Ectodermal cell (in vitro differentiated cells): ENCODE data around the gene TBC1D19.

Source experiments
- H3K27ac ChIP-seq: 2 replicates; pipeline ENCODE4 v1.7.0; 2013; ENCODE audit warnings: mild to moderate bottlenecking, low read depth, low read length; ENCODE audit not compliant: insufficient read depth, poor library complexity, severe bottlenecking
- H3K27me3 ChIP-seq: 2 replicates; pipeline ENCODE4 v1.7.0; 2013; ENCODE audit warnings: mild to moderate bottlenecking, low read length; ENCODE audit not compliant: insufficient read depth, control insufficient read depth, poor library complexity, severe bottlenecking
- H3K36me3 ChIP-seq: one replicate; pipeline ENCODE4 v1.7.0; 2013; ENCODE audit warnings: low read length; ENCODE audit not compliant: control insufficient read depth, insufficient read depth
- H3K4me1 ChIP-seq: one replicate; pipeline ENCODE4 v1.7.0; 2013; ENCODE audit warnings: low read length; ENCODE audit not compliant: control insufficient read depth, insufficient read depth
- H3K4me3 ChIP-seq: 2 replicates; pipeline ENCODE4 v1.7.0; 2013; ENCODE audit warnings: low read depth, low read length, control low read depth; ENCODE audit not compliant: insufficient read depth
- H3K9me3 ChIP-seq: 2 replicates; pipeline ENCODE4 v1.7.0; 2013; ENCODE audit warnings: mild to moderate bottlenecking, low read length, moderate library complexity; ENCODE audit not compliant: control insufficient read depth
- WGBS, 2 experiments: methylation state at CpG; one replicate each; pipeline ENCODE4 v1.1.7; 2013; ENCODE audit warnings: missing lambda C conversion rate in 2 of 2; 5-methylcytosine and 5-hydroxymethylcytosine counted together

The TBC1D19 gene

GRCh38 chr4:26784207-26784865 is 200.5 kb downstream of the TBC1D19 start:
- Histone ChIP-seq H3K4me3 (no peak overlapping the region), H3K36me3 (no peaks in the 10 kb centered on the region), H3K4me1 (no peaks in the 10 kb centered on the region), H3K27ac (no peak overlapping the region), H3K27me3 (no peaks in the 10 kb centered on the region), H3K9me3 (no peaks in the 10 kb centered on the region)
- WGBS, 2 experiments = 87 to 90% methylated on average over 1 of the region's 1 CpG

GRCh38 chr4:26785312-26785711 is 201.4 kb downstream of the TBC1D19 start:
- H3K4me1 ChIP-seq = no peaks in the 10 kb centered on the region
- H3K36me3 ChIP-seq = no peaks in the 10 kb centered on the region
- H3K9me3 ChIP-seq = no peaks in the 10 kb centered on the region
- WGBS, 2 experiments = 94 to 98% methylated on average over 4 of the region's 4 CpGs
- H3K4me3 ChIP-seq = no peak overlapping the region
- no peaks in the 10 kb centered on the region for H3K27me3 ChIP-seq
- H3K27ac ChIP-seq = no peak overlapping the region

- H3K36me3 ChIP-seq = no peaks in the 10 kb centered on the region
- no peak overlapping the region for H3K4me3 ChIP-seq
- H3K4me1 ChIP-seq = no peaks in the 10 kb centered on the region
- no peaks in the 10 kb centered on the region for H3K27me3 ChIP-seq
- no peak overlapping the region for H3K27ac ChIP-seq
- no peaks in the 10 kb centered on the region for H3K9me3 ChIP-seq
- 78 to 81% methylated on average over 2 of the region's 2 CpGs for WGBS, 2 experiments
Observed at GRCh38 chr4:26785810-26786209, 201.9 kb downstream of the TBC1D19 start.

- H3K27ac ChIP-seq = no peak overlapping the region
- 86 to 97% methylated on average over 2 to 3 of the region's 3 CpGs for WGBS, 2 experiments
- no peaks in the 10 kb centered on the region for H3K36me3 ChIP-seq
- H3K4me1 ChIP-seq = no peaks in the 10 kb centered on the region
- H3K9me3 ChIP-seq = no peaks in the 10 kb centered on the region
- H3K4me3 ChIP-seq = no peak overlapping the region
- H3K27me3 ChIP-seq = no peaks in the 10 kb centered on the region
Observed at GRCh38 chr4:26786916-26787315, 203.0 kb downstream of the TBC1D19 start.

DNA sequence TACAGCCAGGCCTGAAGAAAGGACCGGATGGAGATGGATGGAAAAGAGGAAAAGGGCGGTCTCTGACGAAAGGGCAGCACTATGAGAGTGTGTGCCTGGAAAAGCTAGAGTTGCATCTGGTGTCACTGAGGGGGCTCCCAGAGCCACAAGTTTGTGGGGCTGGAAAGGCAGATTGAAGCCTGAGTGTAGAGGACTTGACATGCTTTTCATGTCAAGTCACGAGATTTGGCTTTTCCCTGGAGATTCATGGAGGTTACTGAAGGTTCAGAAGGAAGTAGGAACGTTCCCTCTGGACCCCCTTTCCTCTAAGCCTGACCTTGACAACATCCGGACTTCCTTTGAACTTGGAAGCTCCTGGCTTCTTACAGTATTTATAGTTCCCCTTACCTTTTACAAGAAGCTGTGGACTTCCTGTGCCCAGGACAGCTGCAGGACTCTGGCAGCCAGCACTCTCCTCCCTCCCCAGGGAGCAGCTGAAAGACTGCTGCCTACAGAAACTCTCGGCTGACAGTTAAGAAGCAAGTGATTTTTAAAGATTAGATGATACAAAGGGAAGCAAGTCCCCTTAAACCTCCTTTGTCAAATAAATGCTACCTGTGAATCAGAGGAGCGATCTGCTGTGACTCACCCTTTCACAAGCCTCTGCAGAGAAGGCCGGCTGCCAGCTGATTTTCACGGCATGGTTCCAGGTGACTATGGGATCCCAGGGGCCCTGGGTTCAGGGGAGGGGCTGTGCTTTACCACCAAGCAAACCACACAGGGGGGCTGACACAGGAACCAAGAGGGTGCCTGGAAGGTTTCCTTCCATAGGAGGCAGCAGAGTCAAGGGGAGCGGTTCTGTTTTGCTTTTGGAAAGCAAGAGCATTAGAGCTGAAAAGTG is 203.8 kb downstream of the TBC1D19 start:
- no peak overlapping the region for H3K4me3 ChIP-seq
- no peaks in the 10 kb centered on the region for H3K4me1 ChIP-seq
- H3K36me3 ChIP-seq = no peaks in the 10 kb centered on the region
- H3K27ac ChIP-seq = no peak overlapping the region
- H3K27me3 ChIP-seq = no peaks in the 10 kb centered on the region
- H3K9me3 ChIP-seq = no peaks in the 10 kb centered on the region
- 60 to 61% methylated on average over 11 of the region's 11 CpGs for WGBS, 2 experiments

DNA sequence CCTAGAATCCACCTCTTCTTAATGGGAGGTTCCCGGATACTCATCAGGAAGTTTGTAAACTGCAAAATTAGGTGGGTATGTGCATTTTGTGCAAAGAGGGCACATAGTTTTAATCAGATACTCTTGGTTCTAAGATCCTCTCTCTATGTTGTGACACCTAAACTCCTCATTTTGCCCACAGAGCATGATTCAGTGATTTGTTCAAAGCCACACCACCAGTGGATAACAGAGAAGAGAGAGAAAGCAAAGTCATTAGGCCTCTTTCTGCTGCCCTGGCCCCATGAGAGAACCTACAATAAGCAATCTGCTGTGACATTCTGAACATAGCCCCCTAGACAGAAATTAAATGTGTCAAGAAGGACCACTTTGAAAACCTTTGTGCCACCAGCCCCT is 204.5 kb downstream of the TBC1D19 start:
- no peaks in the 10 kb centered on the region for H3K4me1 ChIP-seq
- H3K27ac ChIP-seq = no peak overlapping the region
- no peaks in the 10 kb centered on the region for H3K27me3 ChIP-seq
- H3K9me3 ChIP-seq = no peaks in the 10 kb centered on the region
- WGBS, 2 experiments = 65 to 76% methylated on average over 1 of the region's 1 CpG
- no peak overlapping the region for H3K4me3 ChIP-seq
- no peaks in the 10 kb centered on the region for H3K36me3 ChIP-seq

DNA sequence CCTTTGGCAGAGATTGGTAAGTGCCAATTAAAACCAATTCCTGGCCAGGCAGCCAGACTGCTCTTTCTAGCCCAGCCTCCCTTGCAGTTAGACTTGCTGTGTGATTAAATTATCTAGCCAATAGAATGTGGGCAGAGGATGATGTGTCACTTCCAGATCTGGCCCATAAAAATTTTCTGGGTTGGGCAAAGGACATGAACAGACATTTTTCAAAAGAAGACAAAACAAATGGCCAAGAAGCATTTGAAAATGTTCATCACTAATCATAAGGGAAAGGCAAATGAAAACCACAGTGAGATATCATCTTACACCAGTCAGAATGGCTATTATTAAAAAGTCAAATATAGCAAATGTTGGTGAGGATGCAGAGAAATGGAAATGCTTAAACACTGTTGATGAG is 205.3 kb downstream of the TBC1D19 start:
- Histone ChIP-seq H3K9me3 (no peaks in the 10 kb centered on the region), H3K4me3 (no peak overlapping the region), H3K27me3 (no peaks in the 10 kb centered on the region), H3K36me3 (no peaks in the 10 kb centered on the region), H3K4me1 (no peaks in the 10 kb centered on the region), H3K27ac (no peak overlapping the region)

DNA sequence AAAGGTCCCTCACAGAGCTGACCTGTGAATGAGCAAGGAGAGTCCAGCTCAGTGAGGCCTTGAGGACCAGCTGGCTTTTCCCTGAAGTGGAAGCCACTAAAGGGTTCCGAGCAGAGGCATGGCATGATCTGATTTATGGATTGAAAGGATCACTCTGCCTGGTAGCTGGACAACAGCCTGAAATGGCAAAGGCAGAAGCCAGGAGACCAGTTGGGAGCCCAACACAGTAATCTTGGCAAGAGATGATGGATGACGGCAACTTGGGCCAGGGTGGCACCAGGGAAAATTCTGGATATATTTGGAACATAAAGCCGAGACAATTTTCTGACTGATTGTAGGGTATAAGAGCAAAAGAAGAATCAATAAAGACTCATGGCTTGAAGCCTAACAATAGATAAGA is 207.5 kb downstream of the TBC1D19 start:
- H3K27ac ChIP-seq = no peak overlapping the region
- H3K9me3 ChIP-seq = no peaks in the 10 kb centered on the region
- WGBS, 2 experiments = 92 to 95% methylated on average over 3 of the region's 3 CpGs
- H3K27me3 ChIP-seq = no peaks in the 10 kb centered on the region
- H3K4me3 ChIP-seq = no peak overlapping the region
- H3K36me3 ChIP-seq = no peaks in the 10 kb centered on the region
- H3K4me1 ChIP-seq = no peaks in the 10 kb centered on the region

DNA sequence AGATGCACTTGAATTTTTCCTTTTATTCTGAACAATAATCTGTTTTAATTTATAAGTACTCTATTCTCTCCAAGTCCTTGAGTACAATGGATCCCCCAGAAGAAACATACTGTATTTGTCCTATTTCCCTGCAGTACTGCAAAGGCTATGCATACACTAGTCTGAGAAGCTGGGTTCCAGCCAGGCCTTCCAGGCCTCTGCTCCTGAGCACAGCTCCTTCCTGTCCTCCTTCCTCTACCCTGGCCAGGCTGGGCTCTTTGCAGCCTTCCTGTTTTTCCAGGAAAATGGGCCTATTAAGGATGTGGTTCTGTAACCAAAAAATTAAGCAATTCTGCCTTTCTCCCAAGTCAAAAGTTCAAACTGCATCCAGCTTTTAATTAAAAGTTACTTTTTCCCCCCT is 208.8 kb downstream of the TBC1D19 start:
- Histone ChIP-seq H3K27me3 (no peaks in the 10 kb centered on the region), H3K27ac (no peak overlapping the region), H3K4me3 (no peak overlapping the region), H3K36me3 (no peaks in the 10 kb centered on the region), H3K9me3 (no peaks in the 10 kb centered on the region), H3K4me1 (no peaks in the 10 kb centered on the region)

GRCh38 chr4:26793735-26794134 is 209.9 kb downstream of the TBC1D19 start:
- H3K9me3 ChIP-seq = no peaks in the 10 kb centered on the region
- 90 to 99% methylated on average over 2 of the region's 2 CpGs for WGBS, 2 experiments
- H3K4me3 ChIP-seq = no peak overlapping the region
- no peaks in the 10 kb centered on the region for H3K36me3 ChIP-seq
- H3K27ac ChIP-seq = no peak overlapping the region
- H3K4me1 ChIP-seq = no peaks in the 10 kb centered on the region
- no peaks in the 10 kb centered on the region for H3K27me3 ChIP-seq
